EH (cell line): ENCODE measurements around the gene CD151.

Source experiments
- DNase-seq: peaks from one replicate; pipeline ENCODE4 v3.0.0-alpha.2; 2015; ENCODE audit warnings: low read depth

Gene CD151

GRCh38 chr11:797296-798092 is 35.3 kb upstream of the CD151 start:
- DNase-seq = peak; percentile 87

- DNase-seq = peak; percentile 78
Observed at GRCh38 chr11:798093-798713, 34.5 kb upstream of the CD151 start, which contains the start of gene SLC25A22. Gene SLC25A22, minus strand, starts transcription at chr11:798281. Its CDS starts 3,275 bp downstream, at chr11:795006.

DNA sequence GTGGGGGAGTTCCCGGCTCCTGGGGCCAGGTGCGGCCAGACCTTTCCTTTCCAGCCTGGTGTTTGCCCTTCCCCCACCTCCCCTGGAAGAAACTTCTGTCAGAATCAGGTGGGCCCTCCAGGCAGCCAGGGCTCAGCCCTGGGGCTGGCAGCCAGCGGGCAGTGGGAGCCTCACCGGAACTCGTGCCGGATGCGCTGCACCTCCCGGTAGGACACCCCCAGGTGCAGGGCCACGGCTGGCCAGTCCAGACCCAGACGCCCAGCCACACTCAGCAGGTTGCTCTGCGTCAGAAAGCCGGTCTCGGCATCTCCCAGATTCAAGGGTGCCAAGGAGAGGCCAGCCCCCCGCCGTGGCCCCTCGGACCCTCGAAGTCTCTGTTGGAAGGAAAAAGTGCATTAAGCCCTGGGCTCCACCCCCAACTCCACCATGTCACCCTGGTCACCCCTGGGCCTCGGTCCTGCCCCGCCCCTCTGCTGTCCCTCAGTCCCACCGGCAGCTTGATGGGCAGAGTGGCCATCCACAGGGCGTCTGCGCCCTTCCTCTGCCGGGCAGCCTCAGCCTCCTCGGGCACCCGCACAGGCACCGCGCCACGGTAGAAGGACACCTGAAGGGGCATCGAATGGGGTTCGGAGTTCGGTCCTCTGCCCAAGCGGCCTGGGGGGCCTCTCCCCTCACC is 33.0 kb upstream of the CD151 start:
- DNase-seq = no peak

GRCh38 chr11:800473-800872 is 32.3 kb upstream of the CD151 start:
- no peak for DNase-seq

DNA sequence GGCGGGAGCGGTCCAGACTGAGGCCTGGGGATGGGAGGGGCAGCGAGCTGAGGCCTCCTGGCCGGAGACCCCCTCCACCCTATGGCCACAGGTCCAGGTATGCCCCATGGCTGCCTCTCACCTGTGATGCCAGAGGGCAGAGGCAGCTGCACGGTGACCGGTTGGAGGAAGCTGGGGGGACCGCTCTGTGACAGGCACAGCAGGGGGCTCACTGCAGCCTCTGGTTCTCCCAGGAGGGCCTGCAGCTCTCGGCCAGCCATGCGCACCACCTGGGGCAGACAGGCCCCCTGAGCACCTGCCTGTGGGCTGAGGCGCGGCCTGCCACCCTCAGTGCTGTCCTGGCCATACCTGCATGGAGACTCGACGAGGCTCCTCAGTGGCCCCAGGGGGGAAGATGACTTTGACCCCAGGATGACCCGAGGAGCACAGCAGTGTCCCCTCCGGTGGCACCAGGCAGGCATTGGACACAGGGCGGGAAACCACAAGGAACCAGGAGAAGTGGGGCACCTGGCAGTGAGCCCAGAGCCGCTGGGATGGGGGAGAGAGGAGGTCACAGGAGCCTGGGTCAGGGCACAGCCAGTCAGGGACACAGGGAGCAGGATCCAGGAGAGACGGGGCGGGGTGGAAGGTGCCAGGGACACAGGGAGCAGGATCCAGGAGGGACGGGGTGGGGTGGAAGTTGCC is 31.5 kb upstream of the CD151 start:
- DNase-seq = no peak

GRCh38 chr11:802018-802617 is 30.6 kb upstream of the CD151 start:
- no peak for DNase-seq

GRCh38 chr11:802693-803466 is 29.9 kb upstream of the CD151 start:
- no peak for DNase-seq

- DNase-seq = no peak
Observed at GRCh38 chr11:803467-803742, 29.3 kb upstream of the CD151 start.

DNA sequence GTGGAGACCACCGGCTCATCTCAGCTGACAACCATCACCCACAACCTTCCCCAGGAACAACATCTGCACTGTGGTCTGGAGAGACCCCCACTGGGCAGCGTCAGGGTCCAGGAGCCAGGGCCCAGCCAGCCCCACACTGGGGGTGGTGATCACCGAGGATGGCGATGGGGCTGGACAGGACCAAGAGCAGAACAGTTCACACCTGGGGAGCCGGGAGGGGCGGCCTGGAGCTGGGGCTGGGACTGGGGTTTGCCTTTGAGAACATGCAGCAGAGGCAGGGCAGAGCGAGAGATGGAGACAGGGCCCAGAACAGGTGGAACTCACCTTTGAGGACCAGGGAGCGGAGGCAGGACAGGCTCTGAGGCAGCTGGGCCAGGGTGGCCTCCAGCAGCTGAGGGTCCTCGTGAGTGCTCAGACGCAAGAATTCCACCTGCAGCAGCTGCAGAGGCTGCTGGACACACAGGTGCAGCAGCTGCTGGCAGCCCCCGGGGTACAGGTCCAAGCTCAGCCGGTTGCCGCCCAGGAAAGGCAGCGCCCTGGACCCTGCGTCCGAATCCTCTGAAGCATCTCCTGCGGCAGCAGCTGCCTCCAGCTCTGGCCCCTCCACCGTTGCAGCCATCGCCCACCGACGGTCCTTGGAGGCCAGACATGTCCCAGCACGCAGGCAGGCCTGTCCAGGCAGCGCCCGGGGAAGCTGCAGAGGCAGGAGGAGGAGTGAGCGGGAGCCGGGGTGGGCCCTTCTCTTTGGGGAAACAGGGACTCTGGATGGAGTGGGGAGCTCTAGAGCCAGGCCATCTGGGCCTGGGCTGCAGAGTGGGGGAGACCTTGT is 28.8 kb upstream of the CD151 start:
- DNase-seq = peak; percentile 24

GRCh38 chr11:804599-804964 is 28.2 kb upstream of the CD151 start:
- no peak for DNase-seq

GRCh38 chr11:808427-809286 is 24.1 kb upstream of the CD151 start:
- DNase-seq = no peak

DNA sequence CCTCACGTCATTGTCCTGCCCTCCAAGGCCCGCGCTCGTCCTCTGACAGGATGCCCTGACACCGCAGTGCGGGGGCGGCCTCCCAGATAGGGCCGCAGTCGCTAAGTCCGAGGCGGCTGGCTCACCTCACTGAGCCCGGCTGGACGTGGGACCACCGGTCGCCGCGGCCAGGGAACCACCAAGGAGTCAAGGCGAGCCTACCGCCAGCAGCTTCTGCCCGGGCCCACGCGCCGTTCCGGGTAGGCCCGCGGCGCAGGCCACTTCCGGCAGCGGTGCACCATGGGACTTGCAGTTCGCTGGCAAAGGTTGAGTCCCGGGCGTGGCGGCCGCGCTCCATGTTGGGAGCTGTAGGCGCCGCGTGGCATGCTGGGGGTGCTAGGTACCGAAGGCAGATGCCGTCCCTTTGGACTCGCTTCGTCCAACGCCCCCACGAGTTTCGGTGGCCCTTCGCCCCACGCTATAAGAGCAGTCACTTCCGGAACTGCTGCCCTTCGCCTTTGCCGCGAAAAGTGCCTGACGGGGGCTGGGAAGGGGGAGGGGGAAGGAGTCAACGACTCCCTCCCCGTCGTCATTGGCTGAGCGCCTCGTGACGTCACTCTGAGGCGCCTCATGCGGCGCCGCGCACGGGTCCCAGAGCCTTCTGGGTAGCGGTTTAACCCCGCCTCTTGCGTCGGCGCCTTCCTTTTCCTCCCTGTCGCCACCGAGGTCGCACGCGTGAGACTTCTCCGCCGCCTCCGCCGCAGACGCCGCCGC is 23.3 kb upstream of the CD151 start, which contains the start of gene RPLP2:
Gene RPLP2 (plus strand): TSS at position 681 of the 753 bp plus-strand sequence. CDS start 268 bp downstream, outside the sequence.
- DNase-seq = peak; percentile 96

GRCh38 chr11:810040-810567 is 22.6 kb upstream of the CD151 start:
- DNase-seq = no peak

GRCh38 chr11:811446-812245 is 21.1 kb upstream of the CD151 start:
- peak; percentile 42 for DNase-seq

DNA sequence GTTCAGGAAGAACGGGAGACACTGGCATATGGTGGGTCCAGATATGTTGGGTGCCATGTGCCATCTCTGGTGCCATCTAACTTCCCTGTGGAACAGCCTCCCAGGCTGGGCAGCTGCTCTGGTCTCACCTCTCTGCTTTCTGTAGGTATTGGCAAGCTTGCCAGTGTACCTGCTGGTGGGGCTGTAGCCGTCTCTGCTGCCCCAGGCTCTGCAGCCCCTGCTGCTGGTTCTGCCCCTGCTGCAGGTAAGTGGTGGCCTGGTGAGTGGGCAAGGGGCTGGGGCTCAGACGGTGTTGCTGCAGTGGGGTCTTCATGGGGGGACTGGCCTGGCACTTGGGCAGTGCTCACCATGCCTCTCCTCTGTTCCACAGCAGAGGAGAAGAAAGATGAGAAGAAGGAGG is 20.4 kb upstream of the CD151 start:
- DNase-seq = no peak

DNA sequence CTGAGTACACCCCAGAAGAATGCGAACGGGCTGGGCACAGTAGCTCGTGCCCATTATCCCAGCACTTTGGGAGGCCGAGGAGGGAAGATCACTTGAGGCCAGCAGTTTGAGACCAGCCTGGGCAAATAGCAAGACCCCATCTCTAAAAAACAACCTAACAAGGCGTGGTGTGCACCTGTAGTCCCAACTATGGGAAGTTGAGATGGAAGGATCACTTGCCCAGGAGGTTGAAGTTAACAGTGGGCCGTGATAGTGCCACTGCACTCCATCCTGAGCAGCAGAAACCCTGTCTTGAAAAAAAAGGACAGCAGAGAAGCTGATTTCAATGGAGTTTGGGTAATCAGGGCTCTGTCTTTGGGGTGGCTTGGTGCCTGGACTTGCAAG is 19.7 kb upstream of the CD151 start:
- DNase-seq = no peak

DNA sequence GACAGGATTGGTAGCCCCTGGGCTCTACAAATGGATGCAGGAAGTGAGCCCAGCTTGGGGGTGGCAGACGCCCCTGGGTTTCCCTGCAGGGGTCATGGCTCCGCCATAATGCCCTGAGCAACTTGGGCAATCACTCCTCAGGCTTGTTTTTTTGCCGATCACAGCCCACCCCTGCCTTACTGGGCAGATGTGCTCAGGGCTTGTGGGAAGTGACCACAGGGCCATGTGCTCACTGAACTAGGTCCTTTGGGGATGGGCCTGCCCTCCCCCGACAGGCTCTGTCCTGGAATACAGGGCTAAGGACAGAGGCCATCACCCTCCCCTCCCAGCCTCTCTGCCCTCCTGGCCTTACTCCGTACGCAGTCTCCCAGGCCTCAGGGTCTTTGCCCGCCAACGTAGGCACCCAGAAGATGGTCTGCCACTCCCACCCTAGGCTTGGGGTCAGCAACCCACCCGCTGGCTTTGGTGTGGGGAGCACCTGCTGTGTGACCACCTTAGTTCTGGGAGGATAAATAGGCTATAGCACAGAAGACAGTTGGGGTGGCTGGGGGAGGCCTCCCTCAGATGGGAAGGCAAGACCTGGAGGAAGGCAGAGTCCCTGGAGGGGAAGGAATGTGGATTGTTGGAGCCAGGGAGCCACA is 19.2 kb upstream of the CD151 start:
- no peak for DNase-seq
